Forelimb muscle (tissue), 1 donor: Measurements from ENCODE around the gene GPR146. TPM values are rescaled to one million over a fixed set of nuclear protein-coding genes. Genes with fewer than 3 reads are reported as not detected.

Source experiments
- DNase-seq: peaks from one replicate; pipeline ENCODE4 v3.0.0-alpha.2; 2013; ENCODE audit warnings: low read depth
- polyA plus RNA-seq: library from polyadenylated mRNA; unstranded; fragments of 120-200 nt; gene quantifications from one replicate; pipeline ENCODE4 v1.2.1, GENCODE V29; 2013; ENCODE audit not compliant: insufficient read length

GPR146 gene
- polyA plus RNA-seq, 1 donor = 4.4 TPM

- no peak for DNase-seq
Observed at GRCh38 chr7:1106063-1106792, 61.9 kb downstream of the GPR146 start.

- DNase-seq = no peak
Observed at GRCh38 chr7:1106793-1107421, 62.6 kb downstream of the GPR146 start.

- no peak for DNase-seq
Observed at GRCh38 chr7:1108264-1108920, 64.0 kb downstream of the GPR146 start.

Other genes with a start within 250 kb of the GPR146 start
- 218 TPM for gene SUN1, start 212.1 kb upstream of the GPR146 start, polyA plus RNA-seq
- gene GET4, start 168.0 kb upstream of the GPR146 start, polyA plus RNA-seq = 46.7 TPM
- gene ADAP1, start 89.9 kb upstream of the GPR146 start, polyA plus RNA-seq = 3.2 TPM
- 11.6 TPM for gene COX19, start 69.0 kb upstream of the GPR146 start, polyA plus RNA-seq
- 0.59 TPM for gene CYP2W1, start 61.4 kb upstream of the GPR146 start, polyA plus RNA-seq
- 14.4 TPM for gene GPER1, start 43.6 kb downstream of the GPR146 start, polyA plus RNA-seq
- gene ZFAND2A, start 115.7 kb downstream of the GPR146 start, polyA plus RNA-seq = 13.1 TPM
- gene UNCX, start 188.3 kb downstream of the GPR146 start, polyA plus RNA-seq = not detected